AG10803 (cell line): ENCODE data around the gene ELP4.

Source experiments
- DNase-seq: peaks from one replicate; pipeline ENCODE4 v3.0.0; 2010; ENCODE audit warnings: low read depth
- H3K4me3 ChIP-seq: 2 replicates; pipeline ENCODE4 v1.5.1; 2011; ENCODE audit warnings: mild to moderate bottlenecking, low read length, control low read depth
- CTCF ChIP-seq: conservative IDR thresholded peaks from 2 replicates; pipeline ENCODE4 v1.5.1; 2011; ENCODE audit warnings: mild to moderate bottlenecking, low read length, control low read depth, inconsistent platforms

The ELP4 gene

GRCh38 chr11:31782257-31782656, 272.7 kb downstream of the ELP4 start:
- no peak for DNase-seq
- H3K4me3 ChIP-seq: no peak overlapping the region
- TF ChIP-seq CTCF: no peak

GRCh38 chr11:31783252-31783651, 273.7 kb downstream of the ELP4 start:
- TF ChIP-seq CTCF: no peak

GRCh38 chr11:31784611-31785010, 275.0 kb downstream of the ELP4 start:
- H3K4me3 ChIP-seq: no peak overlapping the region
- no peak for DNase-seq
- TF ChIP-seq CTCF: no peak

More at GRCh38 chr11:31783252-31783651, 273.7 kb downstream of the ELP4 start:
- no peak for DNase-seq
- H3K4me3 ChIP-seq: no peak overlapping the region

- no peak for TF ChIP-seq CTCF
- H3K4me3 ChIP-seq: no peak overlapping the region
- no peak for DNase-seq
Measured at GRCh38 chr11:31786996-31787685, 277.6 kb downstream of the ELP4 start.

- no peak for TF ChIP-seq CTCF
- H3K4me3 ChIP-seq: no peak overlapping the region
- no peak for DNase-seq
Measured at GRCh38 chr11:31788085-31788484, 278.5 kb downstream of the ELP4 start.

GRCh38 chr11:31790649-31791048, 281.1 kb downstream of the ELP4 start:
- DNase-seq: no peak
- H3K4me3 ChIP-seq: no peak overlapping the region

More at GRCh38 chr11:31790649-31791048, 281.1 kb downstream of the ELP4 start:
- TF ChIP-seq CTCF: no peak
